HG03342 (cell line): ENCODE measurements around the gene NANOG.
"Not testable (repeated sequence)": the region's sequence is repeated elsewhere in the genome, so short reads cannot be mapped to it uniquely, and the experiment has no call there.

Experiments
- ATAC-seq: cut with Tn5 transposase; IDR thresholded peaks from one replicate; pipeline ENCODE4 v1.9.1; 2021; ENCODE audit warnings: mild to moderate bottlenecking, moderate library complexity; ENCODE audit not compliant: unreplicated experiment

Gene NANOG

GRCh38 chr12:7798750-7799308, 9.6 kb downstream of the NANOG start:
- not testable (repeated sequence) for ATAC-seq

GRCh38 chr12:7801460-7801859, 12.3 kb downstream of the NANOG start:
- ATAC-seq = no peak

GRCh38 chr12:7806319-7806718, 17.1 kb downstream of the NANOG start:
- ATAC-seq = not testable (repeated sequence)

- ATAC-seq = no peak
Observed at GRCh38 chr12:7806863-7807487, 17.8 kb downstream of the NANOG start.

GRCh38 chr12:7825754-7826153, 36.6 kb downstream of the NANOG start:
- ATAC-seq = not testable (repeated sequence)

- not testable (repeated sequence) for ATAC-seq
Observed at GRCh38 chr12:7829737-7830136, 40.5 kb downstream of the NANOG start.

- ATAC-seq = peak; percentile 57
Observed at GRCh38 chr12:7832059-7832696, 43.0 kb downstream of the NANOG start.

- not testable (repeated sequence) for ATAC-seq
Observed at GRCh38 chr12:7833201-7833600, 44.0 kb downstream of the NANOG start.

GRCh38 chr12:7833831-7834230, 44.6 kb downstream of the NANOG start:
- ATAC-seq = no peak

GRCh38 chr12:7834701-7835100, 45.5 kb downstream of the NANOG start:
- ATAC-seq = no peak

- no peak for ATAC-seq
Observed at GRCh38 chr12:7835116-7835515, 45.9 kb downstream of the NANOG start.

GRCh38 chr12:7835766-7836165, 46.6 kb downstream of the NANOG start:
- ATAC-seq = no peak

- no peak for ATAC-seq
Observed at GRCh38 chr12:7837366-7837765, 48.2 kb downstream of the NANOG start.

- ATAC-seq = not testable (repeated sequence)
Observed at GRCh38 chr12:7839226-7839625, 50.0 kb downstream of the NANOG start.

GRCh38 chr12:7839848-7840247, 50.6 kb downstream of the NANOG start:
- not testable (repeated sequence) for ATAC-seq

- ATAC-seq = not testable (repeated sequence)
Observed at GRCh38 chr12:7842444-7842843, 53.2 kb downstream of the NANOG start.

GRCh38 chr12:7843149-7843548, 53.9 kb downstream of the NANOG start:
- ATAC-seq = not testable (repeated sequence)

- not testable (repeated sequence) for ATAC-seq
Observed at GRCh38 chr12:7843583-7843982, 54.4 kb downstream of the NANOG start.

- no peak for ATAC-seq
Observed at GRCh38 chr12:7844116-7844515, 54.9 kb downstream of the NANOG start.

GRCh38 chr12:7847226-7848097, 58.3 kb downstream of the NANOG start:
- ATAC-seq = peak; percentile 67

- not testable (repeated sequence) for ATAC-seq
Observed at GRCh38 chr12:7848098-7848422, 58.9 kb downstream of the NANOG start.
